Stimulated activated CD4-positive, alpha-beta T cell treated with anti-CD3 and anti-CD28 coated beads, Interleukin-2, amount 100 ng/mL, for 4 hours (primary cell): Measurements from ENCODE around the gene GRIK5.

Source experiments
- DNase-seq: peaks from one replicate; pipeline ENCODE4 v3.0.0-alpha.2; 2020; ENCODE audit warnings: low read depth

Gene GRIK5

GRCh38 chr19:41956621-41957020 lies 113.4 kb downstream of the GRIK5 start:
- no peak for DNase-seq

GRCh38 chr19:41955521-41955920 lies 114.5 kb downstream of the GRIK5 start:
- no peak for DNase-seq

- peak; percentile 81 for DNase-seq
Measured at GRCh38 chr19:41951686-41952172, 118.3 kb downstream of the GRIK5 start.
